GM20000 (cell line): ENCODE data around the gene PRSS38.

Experiments
- DNase-seq: peaks from one replicate; pipeline ENCODE4 v3.0.0; 2012; ENCODE audit warnings: low spot score
- CTCF ChIP-seq: IDR thresholded peaks from 2 replicates; pipeline ENCODE4 v1.5.1; 2012; ENCODE audit warnings: mild to moderate bottlenecking, control low read depth; ENCODE audit errors: extremely low read depth, missing control alignments

The PRSS38 gene

GRCh38 chr1:227889047-227889862 lies 73.8 kb downstream of the PRSS38 start:
- no peak for DNase-seq
- TF ChIP-seq CTCF, result no peak

DNA sequence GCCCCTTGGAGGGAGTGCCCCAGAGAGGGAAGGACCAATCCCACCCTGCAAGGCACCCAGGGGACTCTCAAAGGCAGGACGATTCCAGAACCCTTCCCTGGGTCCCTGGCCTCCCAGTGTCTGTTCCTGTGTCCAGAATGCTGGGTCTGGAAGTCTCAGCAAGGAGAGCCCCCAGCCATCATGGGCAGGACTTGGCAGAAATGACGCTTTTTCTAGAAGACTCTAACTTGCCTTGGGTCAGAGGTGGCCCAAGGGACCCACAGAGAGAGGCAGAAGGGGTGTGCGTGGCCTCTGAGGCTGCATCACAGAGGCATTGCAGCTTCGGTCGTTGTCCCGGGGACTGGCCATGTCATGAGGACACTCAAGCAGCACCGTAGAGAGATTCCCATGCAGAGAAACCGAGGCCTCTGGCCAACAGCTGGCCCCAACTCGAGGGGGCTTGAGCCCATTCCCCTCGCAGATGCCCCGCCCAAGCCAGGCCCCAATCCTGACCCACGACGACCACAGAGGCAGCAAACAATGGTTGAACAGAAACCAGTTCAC lies 74.5 kb downstream of the PRSS38 start:
- no peak for DNase-seq
- no peak for TF ChIP-seq CTCF

DNA sequence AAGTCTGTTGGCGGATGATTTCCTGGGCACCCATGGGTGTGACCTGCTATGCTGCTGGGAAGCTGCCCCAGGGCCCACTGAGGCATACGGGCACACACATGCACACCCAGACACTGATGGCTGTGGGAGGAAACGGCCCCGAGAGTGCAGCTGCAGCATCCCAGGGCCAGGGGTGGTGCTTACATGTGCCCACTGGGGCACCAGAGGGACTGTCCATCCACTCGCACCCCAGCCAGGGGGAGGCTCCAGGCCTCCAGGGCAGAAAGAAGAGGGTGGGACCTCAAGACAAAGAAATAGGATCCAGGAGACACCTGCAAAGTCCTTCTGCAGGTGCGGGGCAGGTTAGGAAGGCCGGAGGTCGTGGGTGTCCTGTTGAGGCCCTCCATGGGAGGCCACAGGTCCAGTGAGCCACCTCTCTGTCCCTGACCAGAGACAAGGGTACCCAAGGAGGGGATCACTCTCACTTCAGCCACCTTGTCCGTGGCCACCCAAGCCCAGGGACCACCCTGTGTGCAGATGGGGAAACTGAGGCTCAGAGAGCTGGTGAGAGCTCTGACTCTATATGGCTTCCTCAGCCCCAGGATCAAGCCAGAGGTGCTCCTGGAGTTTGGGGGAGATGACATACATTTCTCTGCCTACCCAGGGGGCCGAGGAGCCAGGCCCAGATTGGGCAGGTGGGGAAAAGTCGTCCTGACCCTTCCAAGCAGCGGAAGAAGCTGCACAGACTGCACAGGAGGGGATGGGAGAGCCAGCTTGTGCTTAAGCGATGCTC lies 75.2 kb downstream of the PRSS38 start:
- TF ChIP-seq CTCF, result no peak
- DNase-seq, result no peak

DNA sequence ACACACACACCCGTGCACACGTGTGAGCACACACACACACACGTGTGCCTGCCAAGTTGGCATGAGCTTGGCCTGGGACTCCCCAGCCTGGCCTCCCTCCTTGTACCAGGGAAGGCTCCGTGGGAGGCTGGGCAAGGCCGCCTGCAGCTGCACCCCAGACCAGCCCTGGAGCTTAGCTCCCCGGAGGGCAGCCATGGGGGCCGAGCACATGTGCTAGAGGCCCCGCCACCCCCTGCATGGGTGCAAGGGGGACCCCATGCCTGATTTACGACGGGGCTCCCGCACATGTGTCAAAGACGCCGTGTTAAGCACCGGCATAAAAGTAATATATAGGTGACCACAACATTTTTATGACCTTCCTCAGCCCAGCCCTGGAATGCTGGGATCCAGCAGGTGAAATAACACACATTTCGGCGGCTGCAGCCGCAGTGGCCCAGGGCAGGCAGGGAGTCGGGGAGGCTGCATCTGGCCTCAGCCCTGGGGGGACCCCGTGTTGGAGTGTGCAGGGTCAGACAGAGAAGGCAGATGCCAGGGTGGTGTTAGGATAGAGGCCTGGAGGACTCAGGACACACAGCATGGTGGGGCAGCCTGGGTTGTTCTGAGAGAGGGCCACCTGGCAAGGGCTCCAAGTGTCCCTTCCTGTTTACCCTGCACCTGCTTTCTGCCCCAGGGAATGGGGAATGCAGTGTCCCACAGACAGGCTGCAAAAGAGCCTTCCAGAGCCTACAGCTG lies 75.9 kb downstream of the PRSS38 start:
- no peak for DNase-seq
- no peak for TF ChIP-seq CTCF

DNA sequence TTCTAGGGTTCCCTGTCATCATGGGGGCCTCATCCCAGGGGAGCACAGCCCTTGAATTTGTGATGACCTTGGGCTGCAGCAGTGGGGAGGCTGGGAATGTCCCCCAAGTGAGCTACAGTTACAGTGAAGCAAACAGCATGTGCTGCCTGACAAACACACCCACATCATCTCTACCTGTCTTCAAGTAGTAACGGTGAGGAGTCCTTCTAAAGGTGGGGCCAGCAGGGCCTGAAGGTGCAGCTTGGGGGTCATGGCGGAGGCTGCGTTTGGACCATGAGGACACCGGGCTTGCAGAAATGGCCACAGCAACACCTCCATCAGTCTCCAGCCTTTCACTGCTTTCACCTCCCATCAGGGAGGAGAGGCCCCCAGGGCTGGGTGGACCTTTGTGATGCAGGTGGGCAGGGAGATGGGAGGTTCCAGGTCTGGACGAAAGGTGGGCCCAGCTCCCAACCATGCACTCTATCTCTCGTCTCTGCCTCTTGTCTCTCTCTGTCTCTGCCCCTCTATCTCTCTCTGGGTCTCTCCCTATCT lies 76.5 kb downstream of the PRSS38 start:
- TF ChIP-seq CTCF, result no peak

GRCh38 chr1:227892489-227893299 lies 77.2 kb downstream of the PRSS38 start:
- no peak for TF ChIP-seq CTCF
- no peak for DNase-seq

More for the DNA sequence above, 76.5 kb downstream of the PRSS38 start:
- DNase-seq, result no peak
